ENCODE data around the gene HAND2.

Gene HAND2

DNA sequence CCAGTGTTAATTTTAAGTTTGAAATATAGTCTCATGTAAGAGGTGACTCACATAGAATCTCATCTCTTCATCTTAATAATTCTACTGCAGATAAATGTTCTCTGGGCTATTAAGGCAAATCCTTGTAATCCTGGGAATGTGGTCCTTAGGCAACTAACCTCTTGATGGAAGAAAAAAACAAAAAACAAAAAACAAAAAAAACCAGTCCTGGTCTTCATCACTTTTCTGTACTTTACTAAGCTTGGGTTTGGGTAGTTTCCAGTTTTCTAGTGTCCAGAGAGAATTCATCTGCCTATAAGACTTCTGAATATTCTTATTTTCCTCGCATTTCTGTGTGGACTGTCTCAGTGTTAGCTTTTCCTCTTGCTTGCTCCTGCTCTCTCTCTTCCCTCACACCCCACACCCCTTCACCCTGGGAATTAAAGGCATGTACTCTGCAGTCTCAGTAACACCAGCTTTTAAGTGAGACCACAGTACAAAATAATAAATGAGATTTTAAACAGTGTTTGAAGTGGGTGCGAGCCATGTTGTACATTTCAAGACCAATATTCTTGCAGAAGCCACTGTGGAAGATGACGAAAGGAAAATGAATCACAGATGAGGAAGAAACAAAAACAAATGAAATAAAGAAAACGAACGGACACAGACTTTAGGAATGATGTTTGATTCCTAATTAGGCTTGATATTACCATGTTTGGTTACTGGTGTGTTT is 51.7 kb downstream of the HAND2 start:
- DNase-seq (ENCODE audit: low read depth) = no peak

DNA sequence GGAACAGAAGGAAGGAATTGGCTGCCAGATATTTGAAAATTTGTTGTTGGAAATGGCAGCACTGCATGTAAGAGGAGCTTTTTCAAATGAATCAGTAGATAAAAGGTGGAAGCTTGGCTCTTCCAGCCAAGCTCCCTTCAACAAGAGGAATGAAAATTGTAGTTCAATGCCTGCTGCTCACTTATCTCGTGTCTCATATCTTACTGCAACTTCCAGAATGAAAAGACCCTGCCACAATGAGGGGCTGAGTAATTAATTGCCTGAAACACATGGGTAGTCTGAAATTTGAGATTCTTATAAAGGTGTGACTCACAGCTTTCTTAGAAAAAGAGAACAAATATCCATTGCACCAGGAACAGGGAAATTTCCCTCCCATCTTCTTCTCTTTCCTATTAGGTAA is 53.0 kb downstream of the HAND2 start:
- no peak for DNase-seq (ENCODE audit: low read depth)

Data from iris pigment epithelial cell (primary cell).